Lower leg skin (tissue), 3 donors: ENCODE results near the gene RARA.

ENCODE experiments used
- POLR2A ChIP-seq, 2 donors: fragments of 450-650 bp; IDR thresholded peaks; one replicate each; pipeline ENCODE4 v1.6.1; 2016 to 2017; ENCODE audit warnings: antibody characterized with exemption in 2 of 2, mild to moderate bottlenecking in 1 of 2, moderate library complexity in 1 of 2
- TF ChIP-seq, protein P1 (sequence below), 3 donors: fragments of 450-650 bp; IDR thresholded peaks; one replicate each; pipeline ENCODE4 v1.5.1; 2016; ENCODE audit warnings: antibody characterized with exemption in 3 of 3, mild to moderate bottlenecking in 3 of 3, moderate library complexity in 2 of 3

DNA sequence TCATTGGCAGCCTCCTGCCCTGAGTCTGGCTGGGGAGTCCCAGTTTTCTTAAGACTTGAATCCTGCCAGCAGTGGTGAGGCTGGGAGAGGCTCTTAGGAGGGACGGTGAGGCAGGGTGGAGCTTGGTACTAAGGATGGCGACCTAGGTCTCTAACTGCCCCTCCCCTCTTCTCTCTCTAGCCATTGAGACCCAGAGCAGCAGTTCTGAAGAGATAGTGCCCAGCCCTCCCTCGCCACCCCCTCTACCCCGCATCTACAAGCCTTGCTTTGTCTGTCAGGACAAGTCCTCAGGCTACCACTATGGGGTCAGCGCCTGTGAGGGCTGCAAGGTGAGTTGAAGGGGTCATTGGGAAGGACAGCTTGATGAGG lies 39.1 kb downstream of the RARA start:
- TF ChIP-seq, protein P1, sequence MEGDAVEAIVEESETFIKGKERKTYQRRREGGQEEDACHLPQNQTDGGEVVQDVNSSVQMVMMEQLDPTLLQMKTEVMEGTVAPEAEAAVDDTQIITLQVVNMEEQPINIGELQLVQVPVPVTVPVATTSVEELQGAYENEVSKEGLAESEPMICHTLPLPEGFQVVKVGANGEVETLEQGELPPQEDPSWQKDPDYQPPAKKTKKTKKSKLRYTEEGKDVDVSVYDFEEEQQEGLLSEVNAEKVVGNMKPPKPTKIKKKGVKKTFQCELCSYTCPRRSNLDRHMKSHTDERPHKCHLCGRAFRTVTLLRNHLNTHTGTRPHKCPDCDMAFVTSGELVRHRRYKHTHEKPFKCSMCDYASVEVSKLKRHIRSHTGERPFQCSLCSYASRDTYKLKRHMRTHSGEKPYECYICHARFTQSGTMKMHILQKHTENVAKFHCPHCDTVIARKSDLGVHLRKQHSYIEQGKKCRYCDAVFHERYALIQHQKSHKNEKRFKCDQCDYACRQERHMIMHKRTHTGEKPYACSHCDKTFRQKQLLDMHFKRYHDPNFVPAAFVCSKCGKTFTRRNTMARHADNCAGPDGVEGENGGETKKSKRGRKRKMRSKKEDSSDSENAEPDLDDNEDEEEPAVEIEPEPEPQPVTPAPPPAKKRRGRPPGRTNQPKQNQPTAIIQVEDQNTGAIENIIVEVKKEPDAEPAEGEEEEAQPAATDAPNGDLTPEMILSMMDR (IDR thresholded peaks at IDR 0.05), result no peak
- no peak for TF ChIP-seq POLR2A (IDR thresholded peaks at IDR 0.05)
